ENCODE measurements around the gene SLC16A4.

Gene SLC16A4

GRCh38 chr1:110387048-110387754 is 3.6 kb downstream of the SLC16A4 start:
- WGBS, result 96% methylated on average over 1 of the region's 1 CpG
- Histone ChIP-seq H3K36me3 (ENCODE audit: insufficient read depth, low read length) (no peaks in the 10 kb centered on the region), H3K4me3 (ENCODE audit: low read length) (no peak overlapping the region), H3K27me3 (ENCODE audit: insufficient read depth, low read length) (no peaks in the 10 kb centered on the region), H3K27ac (ENCODE audit: low read depth, low read length) (no peak overlapping the region), H3K9me3 (ENCODE audit: insufficient read depth, low read depth, low read length) (no peaks in the 10 kb centered on the region), H3K4me1 (ENCODE audit: insufficient read depth, low read length) (peaks cover 19% of the 10 kb centered on the region), H3K9ac (ENCODE audit: low read depth, low read length) (no peak overlapping the region)

GRCh38 chr1:110385369-110385768 is 5.5 kb downstream of the SLC16A4 start:
- Histone ChIP-seq H3K4me3 (ENCODE audit: low read length) (no peak overlapping the region), H3K9ac (ENCODE audit: low read depth, low read length) (no peak overlapping the region), H3K27me3 (ENCODE audit: insufficient read depth, low read length) (no peaks in the 10 kb centered on the region), H3K4me1 (ENCODE audit: insufficient read depth, low read length) (peaks cover 7% of the 10 kb centered on the region), H3K36me3 (ENCODE audit: insufficient read depth, low read length) (no peaks in the 10 kb centered on the region), H3K27ac (ENCODE audit: low read depth, low read length) (no peak overlapping the region), H3K9me3 (ENCODE audit: insufficient read depth, low read depth, low read length) (no peaks in the 10 kb centered on the region)
- no CpG with 5 or more reads among the region's 1 CpG for WGBS

- 95% methylated on average over 18 of the region's 19 CpGs for WGBS
- H3K27me3 ChIP-seq (ENCODE audit: insufficient read depth, low read length), result no peaks in the 10 kb centered on the region
- H3K36me3 ChIP-seq (ENCODE audit: insufficient read depth, low read length), result no peaks in the 10 kb centered on the region
- no peak overlapping the region for H3K4me3 ChIP-seq (ENCODE audit: low read length)
- no peaks in the 10 kb centered on the region for H3K9me3 ChIP-seq (ENCODE audit: insufficient read depth, low read depth, low read length)
- no peak overlapping the region for H3K9ac ChIP-seq (ENCODE audit: low read depth, low read length)
- H3K27ac ChIP-seq (ENCODE audit: low read depth, low read length), result no peak overlapping the region
- H3K4me1 ChIP-seq (ENCODE audit: insufficient read depth, low read length), result peaks cover under 1% of the 10 kb centered on the region
Measured at GRCh38 chr1:110384581-110385321, 6.1 kb downstream of the SLC16A4 start.

- no peaks in the 10 kb centered on the region for H3K9me3 ChIP-seq (ENCODE audit: insufficient read depth, low read depth, low read length)
- no peaks in the 10 kb centered on the region for H3K27me3 ChIP-seq (ENCODE audit: insufficient read depth, low read length)
- no peak overlapping the region for H3K4me3 ChIP-seq (ENCODE audit: low read length)
- no peak overlapping the region for H3K9ac ChIP-seq (ENCODE audit: low read depth, low read length)
- no peak overlapping the region for H3K27ac ChIP-seq (ENCODE audit: low read depth, low read length)
- WGBS, result 95% methylated on average over 4 of the region's 5 CpGs
- H3K4me1 ChIP-seq (ENCODE audit: insufficient read depth, low read length), result no peaks in the 10 kb centered on the region
- peaks cover 8% of the 10 kb centered on the region for H3K36me3 ChIP-seq (ENCODE audit: insufficient read depth, low read length)
Measured at GRCh38 chr1:110383251-110383990, 7.4 kb downstream of the SLC16A4 start.

- peaks cover 31% of the 10 kb centered on the region for H3K36me3 ChIP-seq (ENCODE audit: insufficient read depth, low read length)
- WGBS, result 95% methylated on average over 10 of the region's 10 CpGs
- no peak overlapping the region for H3K4me3 ChIP-seq (ENCODE audit: low read length)
- no peak overlapping the region for H3K27ac ChIP-seq (ENCODE audit: low read depth, low read length)
- H3K27me3 ChIP-seq (ENCODE audit: insufficient read depth, low read length), result no peaks in the 10 kb centered on the region
- no peaks in the 10 kb centered on the region for H3K9me3 ChIP-seq (ENCODE audit: insufficient read depth, low read depth, low read length)
- H3K9ac ChIP-seq (ENCODE audit: low read depth, low read length), result no peak overlapping the region
- no peaks in the 10 kb centered on the region for H3K4me1 ChIP-seq (ENCODE audit: insufficient read depth, low read length)
Measured at GRCh38 chr1:110380672-110381283, 10.0 kb downstream of the SLC16A4 start.

- no peaks in the 10 kb centered on the region for H3K27me3 ChIP-seq (ENCODE audit: insufficient read depth, low read length)
- no peaks in the 10 kb centered on the region for H3K9me3 ChIP-seq (ENCODE audit: insufficient read depth, low read depth, low read length)
- peaks cover 79% of the 10 kb centered on the region for H3K36me3 ChIP-seq (ENCODE audit: insufficient read depth, low read length)
- H3K4me1 ChIP-seq (ENCODE audit: insufficient read depth, low read length), result no peaks in the 10 kb centered on the region
- no peak overlapping the region for H3K27ac ChIP-seq (ENCODE audit: low read depth, low read length)
- H3K4me3 ChIP-seq (ENCODE audit: low read length), result no peak overlapping the region
- no peak overlapping the region for H3K9ac ChIP-seq (ENCODE audit: low read depth, low read length)
- 89% methylated on average over 1 of the region's 1 CpG for WGBS
Measured at GRCh38 chr1:110375490-110375889, 15.3 kb downstream of the SLC16A4 start.

GRCh38 chr1:110370827-110371226 is 20.0 kb downstream of the SLC16A4 start:
- Histone ChIP-seq H3K27ac (ENCODE audit: low read depth, low read length) (no peak overlapping the region), H3K27me3 (ENCODE audit: insufficient read depth, low read length) (no peaks in the 10 kb centered on the region), H3K9ac (ENCODE audit: low read depth, low read length) (no peak overlapping the region), H3K4me1 (ENCODE audit: insufficient read depth, low read length) (no peaks in the 10 kb centered on the region), H3K4me3 (ENCODE audit: low read length) (no peak overlapping the region), H3K36me3 (ENCODE audit: insufficient read depth, low read length) (peaks cover 76% of the 10 kb centered on the region), H3K9me3 (ENCODE audit: insufficient read depth, low read depth, low read length) (no peaks in the 10 kb centered on the region)
- WGBS, result 89% methylated on average over 1 of the region's 1 CpG

GRCh38 chr1:110364221-110364620 is 26.6 kb downstream of the SLC16A4 start:
- no peaks in the 10 kb centered on the region for H3K4me1 ChIP-seq (ENCODE audit: insufficient read depth, low read length)
- H3K4me3 ChIP-seq (ENCODE audit: low read length), result no peak overlapping the region
- no peaks in the 10 kb centered on the region for H3K9me3 ChIP-seq (ENCODE audit: insufficient read depth, low read depth, low read length)
- 100% methylated on average over 3 of the region's 3 CpGs for WGBS
- peaks cover 70% of the 10 kb centered on the region for H3K36me3 ChIP-seq (ENCODE audit: insufficient read depth, low read length)
- no peak overlapping the region for H3K27ac ChIP-seq (ENCODE audit: low read depth, low read length)
- no peak overlapping the region for H3K9ac ChIP-seq (ENCODE audit: low read depth, low read length)
- no peaks in the 10 kb centered on the region for H3K27me3 ChIP-seq (ENCODE audit: insufficient read depth, low read length)

- Histone ChIP-seq H3K9me3 (ENCODE audit: insufficient read depth, low read depth, low read length) (no peaks in the 10 kb centered on the region), H3K27ac (ENCODE audit: low read depth, low read length) (no peak overlapping the region), H3K4me3 (ENCODE audit: low read length) (no peak overlapping the region), H3K9ac (ENCODE audit: low read depth, low read length) (no peak overlapping the region), H3K4me1 (ENCODE audit: insufficient read depth, low read length) (no peaks in the 10 kb centered on the region), H3K27me3 (ENCODE audit: insufficient read depth, low read length) (no peaks in the 10 kb centered on the region), H3K36me3 (ENCODE audit: insufficient read depth, low read length) (peaks cover 78% of the 10 kb centered on the region)
- WGBS, result 92% methylated on average over 1 of the region's 1 CpG
Measured at GRCh38 chr1:110361856-110362255, 29.0 kb downstream of the SLC16A4 start.

- no peak overlapping the region for H3K9ac ChIP-seq (ENCODE audit: low read depth, low read length)
- WGBS, result 100% methylated on average over 1 of the region's 2 CpGs
- no peaks in the 10 kb centered on the region for H3K9me3 ChIP-seq (ENCODE audit: insufficient read depth, low read depth, low read length)
- H3K4me1 ChIP-seq (ENCODE audit: insufficient read depth, low read length), result no peaks in the 10 kb centered on the region
- H3K4me3 ChIP-seq (ENCODE audit: low read length), result no peak overlapping the region
- H3K27me3 ChIP-seq (ENCODE audit: insufficient read depth, low read length), result no peaks in the 10 kb centered on the region
- H3K27ac ChIP-seq (ENCODE audit: low read depth, low read length), result no peak overlapping the region
- peaks cover 78% of the 10 kb centered on the region for H3K36me3 ChIP-seq (ENCODE audit: insufficient read depth, low read length)
Measured at GRCh38 chr1:110360431-110360830, 30.4 kb downstream of the SLC16A4 start.

GRCh38 chr1:110356379-110356778 is 34.4 kb downstream of the SLC16A4 start:
- Histone ChIP-seq H3K4me1 (ENCODE audit: insufficient read depth, low read length) (no peaks in the 10 kb centered on the region), H3K9me3 (ENCODE audit: insufficient read depth, low read depth, low read length) (no peaks in the 10 kb centered on the region)
- WGBS, result 96% methylated on average over 2 of the region's 2 CpGs

More at GRCh38 chr1:110356379-110356778, 34.4 kb downstream of the SLC16A4 start:
- no peak overlapping the region for H3K27ac ChIP-seq (ENCODE audit: low read depth, low read length)
- no peak overlapping the region for H3K4me3 ChIP-seq (ENCODE audit: low read length)
- no peak overlapping the region for H3K9ac ChIP-seq (ENCODE audit: low read depth, low read length)
- H3K36me3 ChIP-seq (ENCODE audit: insufficient read depth, low read length), result peaks cover 69% of the 10 kb centered on the region
- no peaks in the 10 kb centered on the region for H3K27me3 ChIP-seq (ENCODE audit: insufficient read depth, low read length)
